ENCODE measurements around the gene FIGN.

The FIGN gene

GRCh38 chr2:163563336-163563735, 172.5 kb downstream of the FIGN start:
- TF ChIP-seq FOXP2 (optimal IDR thresholded peaks at IDR 0.05; ENCODE audit: borderline replicate concordance, extremely low read depth, extremely low read length, insufficient read depth) (no peak), TAF1 (IDR thresholded peaks at IDR 0.05; ENCODE audit: borderline replicate concordance, insufficient read depth, low read length) (no peak), POLR2AphosphoS5 (IDR thresholded peaks at IDR 0.05; ENCODE audit: low read depth, low read length) (no peak), SIN3A (IDR thresholded peaks at IDR 0.05; ENCODE audit: borderline replicate concordance, insufficient read depth, low read length) (no peak), REST (IDR thresholded peaks at IDR 0.05; ENCODE audit: insufficient read depth in 1 of 2, low read depth in 2 of 2, low read length in 2 of 2) (no peak)

DNA sequence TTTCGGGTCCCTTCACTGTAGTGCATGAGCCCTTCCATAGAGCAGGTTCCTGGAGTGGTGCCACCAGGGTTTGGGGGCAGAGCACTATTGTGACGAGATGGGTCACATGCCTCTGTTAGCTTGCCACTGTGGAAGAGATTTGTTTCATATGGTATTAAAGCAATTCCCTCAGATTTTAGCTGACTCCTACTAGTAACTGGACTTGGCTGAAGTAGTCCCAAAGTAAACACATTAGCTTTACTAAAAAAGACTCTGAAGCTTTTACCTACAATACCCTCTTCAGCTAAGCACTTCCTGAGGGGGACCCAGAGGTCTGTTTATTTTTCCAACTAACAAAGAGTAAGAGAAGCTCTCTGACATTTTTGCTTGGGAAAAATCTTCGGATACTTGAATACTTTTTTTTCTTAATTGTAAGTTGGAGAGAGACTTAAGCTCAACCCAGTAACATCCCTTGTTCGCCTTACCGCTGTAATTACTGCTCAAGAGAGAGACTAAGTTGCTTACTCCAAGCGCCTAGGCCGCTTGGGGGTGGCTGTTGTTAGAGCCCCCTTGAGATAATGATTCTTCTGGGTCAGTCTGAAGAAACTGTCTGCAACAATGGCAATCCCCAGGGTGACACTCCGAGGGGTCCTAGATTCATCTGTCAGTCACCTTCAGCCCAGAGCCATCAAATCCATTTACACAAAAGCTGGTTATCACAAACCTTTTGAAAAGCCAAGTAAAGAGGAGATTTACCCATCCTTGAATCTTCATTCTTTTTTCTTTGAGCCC, 177.4 kb downstream of the FIGN start:
- no peak for TF ChIP-seq POLR2AphosphoS5 (IDR thresholded peaks at IDR 0.05; ENCODE audit: low read depth, low read length)
- no peak for TF ChIP-seq REST (IDR thresholded peaks at IDR 0.05; ENCODE audit: insufficient read depth in 1 of 2, low read depth in 2 of 2, low read length in 2 of 2)
- no peak for TF ChIP-seq FOXP2 (optimal IDR thresholded peaks at IDR 0.05; ENCODE audit: borderline replicate concordance, extremely low read depth, extremely low read length, insufficient read depth)

- TF ChIP-seq POLR2AphosphoS5 (IDR thresholded peaks at IDR 0.05; ENCODE audit: low read depth, low read length) (no peak), SIN3A (IDR thresholded peaks at IDR 0.05; ENCODE audit: borderline replicate concordance, insufficient read depth, low read length) (no peak), FOXP2 (optimal IDR thresholded peaks at IDR 0.05; ENCODE audit: borderline replicate concordance, extremely low read depth, extremely low read length, insufficient read depth) (no peak), TAF1 (IDR thresholded peaks at IDR 0.05; ENCODE audit: borderline replicate concordance, insufficient read depth, low read length) (no peak), REST (IDR thresholded peaks at IDR 0.05; ENCODE audit: insufficient read depth in 1 of 2, low read depth in 2 of 2, low read length in 2 of 2) (no peak)
Observed at GRCh38 chr2:163556511-163556910, 179.3 kb downstream of the FIGN start.

DNA sequence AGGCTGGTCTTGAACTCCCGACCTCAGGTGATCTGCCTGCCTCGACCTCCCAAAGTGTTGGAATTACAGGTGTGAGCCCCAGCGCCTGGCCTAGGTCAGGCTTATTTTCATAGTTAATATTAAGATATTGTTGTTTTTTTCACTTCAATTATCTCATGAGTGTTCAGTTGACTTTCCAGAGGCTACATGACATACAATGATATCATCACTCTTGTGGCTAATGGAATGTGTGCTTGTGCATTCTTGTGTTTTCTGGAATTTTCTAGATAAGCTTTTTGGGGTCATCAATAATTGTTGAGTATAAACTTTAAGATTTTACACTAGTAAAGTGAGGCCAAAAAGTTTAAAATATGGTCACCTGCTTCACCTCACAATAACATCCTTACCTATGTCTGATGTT, 180.9 kb downstream of the FIGN start:
- TF ChIP-seq TAF1 (IDR thresholded peaks at IDR 0.05; ENCODE audit: borderline replicate concordance, insufficient read depth, low read length) (no peak), POLR2AphosphoS5 (IDR thresholded peaks at IDR 0.05; ENCODE audit: low read depth, low read length) (no peak), SIN3A (IDR thresholded peaks at IDR 0.05; ENCODE audit: borderline replicate concordance, insufficient read depth, low read length) (no peak), FOXP2 (optimal IDR thresholded peaks at IDR 0.05; ENCODE audit: borderline replicate concordance, extremely low read depth, extremely low read length, insufficient read depth) (no peak), REST (IDR thresholded peaks at IDR 0.05; ENCODE audit: insufficient read depth in 1 of 2, low read depth in 2 of 2, low read length in 2 of 2) (no peak)

All from PFSK-1 (cell line).